SHP77 (cell line): ENCODE results near the gene CAMK2A.

Source experiments
- DNase-seq, 2 experiments: peaks; one replicate each; lab custom pipeline; 2025; lab: John Stamatoyannopoulos, UW

CAMK2A gene

GRCh38 chr5:150299571-150300327 is 10.2 kb upstream of the CAMK2A start:
- no peak for DNase-seq

- no peak for DNase-seq
Measured at GRCh38 chr5:150298701-150299451, 9.3 kb upstream of the CAMK2A start.

GRCh38 chr5:150297934-150298595 is 8.5 kb upstream of the CAMK2A start:
- DNase-seq, result no peak

- no peak for DNase-seq
Measured at GRCh38 chr5:150297236-150297890, 7.8 kb upstream of the CAMK2A start.

- DNase-seq, result no peak
Measured at GRCh38 chr5:150296496-150296895, 6.9 kb upstream of the CAMK2A start.

- DNase-seq, result no peak
Measured at GRCh38 chr5:150295741-150296486, 6.3 kb upstream of the CAMK2A start.

GRCh38 chr5:150295172-150295634 is 5.6 kb upstream of the CAMK2A start:
- peak in 1 of 2 experiments; percentile 8 for DNase-seq

- no peak for DNase-seq
Measured at GRCh38 chr5:150294551-150295071, 5.0 kb upstream of the CAMK2A start.

GRCh38 chr5:150293091-150293941 is 3.7 kb upstream of the CAMK2A start:
- DNase-seq, result no peak

GRCh38 chr5:150291388-150292385 is 2.1 kb upstream of the CAMK2A start:
- no peak for DNase-seq

GRCh38 chr5:150288791-150289190 is 782 bp downstream of the CAMK2A start:
- DNase-seq, result no peak

GRCh38 chr5:150288361-150288760 is 1.2 kb downstream of the CAMK2A start:
- DNase-seq, result no peak

GRCh38 chr5:150286820-150287219 is 2.8 kb downstream of the CAMK2A start:
- peak; percentile 13 to 17 for DNase-seq

- DNase-seq, result no peak
Measured at GRCh38 chr5:150285114-150285513, 4.5 kb downstream of the CAMK2A start.

GRCh38 chr5:150284311-150284710 is 5.3 kb downstream of the CAMK2A start:
- DNase-seq, result no peak

GRCh38 chr5:150283904-150284303 is 5.7 kb downstream of the CAMK2A start:
- DNase-seq, result no peak

- DNase-seq, result no peak
Measured at GRCh38 chr5:150281987-150282386, 7.6 kb downstream of the CAMK2A start.

- no peak for DNase-seq
Measured at GRCh38 chr5:150279330-150280020, 10.1 kb downstream of the CAMK2A start.
